PC-3 (cell line): ENCODE data around the gene FBXO31. TPM values are rescaled to one million over a fixed set of nuclear protein-coding genes. Genes with fewer than 3 reads are reported as not detected.

Experiments
- ATAC-seq: fragments of 200-7000 bp; cut with Tn5 transposase; 2 replicates; pipeline ENCODE4 v1.9.1; 2020; ENCODE audit warnings: mild to moderate bottlenecking, moderate library complexity
- BruUV-seq: library from RNA; stranded (reverse); fragments of 400-500 nt; replicated peaks from 2 replicates; lab custom pipeline; 2021; lab: Mats Ljungman, UMichigan
- CTCF ChIA-PET: fragments of 300-600 bp; sonication (Branson Sonifier 250); formaldehyde crosslinking; loops from one replicate; lab custom pipeline; 2022; ENCODE audit warnings: antibody characterized with exemption; lab: Charles Lee
- POLR2A ChIA-PET: fragments of 300-600 bp; sonication (Branson Sonifier 250); formaldehyde crosslinking; loops from one replicate; lab custom pipeline; 2022; ENCODE audit warnings: antibody characterized with exemption; ENCODE audit not compliant: unreplicated experiment; lab: Charles Lee
- DNase-seq: peaks from one replicate; pipeline ENCODE4 v3.0.0-alpha.2; 2015
- H2AFZ ChIP-seq: fragments of 300-600 bp; sonication (generic); 2 replicates; pipeline ENCODE4 v1.6.0; 2016; ENCODE audit warnings: antibody characterized with exemption, low read length
- H3F3A ChIP-seq: fragments of 300-600 bp; sonication (generic); one replicate; pipeline ENCODE4 v1.6.0; 2017; ENCODE audit warnings: antibody characterized with exemption, low read length, control low read depth, mild to moderate bottlenecking; ENCODE audit not compliant: unreplicated experiment
- H3K27ac ChIP-seq: fragments of 300-600 bp; sonication (generic); 2 replicates; pipeline ENCODE4 v1.5.1; 2016; ENCODE audit warnings: mild to moderate bottlenecking, low read length
- H3K27me3 ChIP-seq: fragments of 300-600 bp; sonication (generic); 2 replicates; pipeline ENCODE4 v1.6.1; 2016; ENCODE audit warnings: low read length, mixed read lengths
- H3K36me3 ChIP-seq: fragments of 300-600 bp; sonication (generic); 2 replicates; pipeline ENCODE4 v1.6.1; 2016; ENCODE audit warnings: low read depth, mixed run types, low read length, mixed read lengths
- H3K4me1 ChIP-seq: fragments of 300-600 bp; sonication (generic); 2 replicates; pipeline ENCODE4 v1.5.1; 2016; ENCODE audit warnings: low read length; ENCODE audit not compliant: insufficient read depth
- H3K4me2 ChIP-seq: fragments of 300-600 bp; sonication (generic); 2 replicates; pipeline ENCODE4 v1.6.0; 2016; ENCODE audit warnings: low read length
- H3K4me3 ChIP-seq: fragments of 300-600 bp; sonication (generic); 2 replicates; pipeline ENCODE4 v1.5.1; 2016; ENCODE audit warnings: mild to moderate bottlenecking, low read length, mixed read lengths
- H3K79me2 ChIP-seq: fragments of 300-600 bp; sonication (generic); 2 replicates; pipeline ENCODE4 v1.6.1; 2017; ENCODE audit warnings: low read length, mixed read lengths
- H3K9ac ChIP-seq: fragments of 300-600 bp; sonication (generic); 2 replicates; pipeline ENCODE4 v1.6.0; 2016; ENCODE audit warnings: mild to moderate bottlenecking, low read length
- H3K9me2 ChIP-seq: fragments of 300-600 bp; sonication (generic); replicated peaks from 2 replicates; pipeline ENCODE4 v1.6.1; 2016; ENCODE audit warnings: mixed run types, low read length, mixed read lengths
- H3K9me3 ChIP-seq: fragments of 300-600 bp; sonication (generic); 2 replicates; pipeline ENCODE4 v1.6.1; 2016; ENCODE audit warnings: low read length, mixed read lengths
- H4K20me1 ChIP-seq: fragments of 300-600 bp; sonication (generic); 2 replicates; pipeline ENCODE4 v1.6.1; 2016; ENCODE audit warnings: low read length, mixed read lengths
- EZH2 ChIP-seq: fragments of 300-600 bp; sonication (generic); IDR thresholded peaks from one replicate; pipeline ENCODE4 v1.6.1; 2017; ENCODE audit warnings: antibody characterized with exemption, mild to moderate bottlenecking, low read length; ENCODE audit not compliant: unreplicated experiment
- EZH2phosphoT487 ChIP-seq: fragments of 300-600 bp; sonication (generic); IDR thresholded peaks from 2 replicates; pipeline ENCODE4 v1.6.1; 2018; ENCODE audit warnings: mild to moderate bottlenecking, antibody characterized with exemption, low read length, borderline replicate concordance
- intact Hi-C: fragments of 100-400 bp; cut with micrococcal nuclease; formaldehyde crosslinking; loops from 2 replicates; pipeline ENCODE4 v1.9.0; 2023
- total RNA-seq: library from RNA; depleted of rRNA; stranded (reverse); fragments of >200 nt; gene quantifications from 2 replicates; pipeline ENCODE4 v1.2.3, GENCODE V29; 2014
- TF ChIP-seq, protein P1 (sequence below): fragments of 300-600 bp; sonication (generic); conservative IDR thresholded peaks from 2 replicates; pipeline ENCODE4 v1.5.1; 2017; ENCODE audit warnings: antibody characterized with exemption, low read depth, mild to moderate bottlenecking, low read length

FBXO31 gene
- total RNA-seq, 1 experiment from 2014 or later, result 14.8 TPM

- Histone ChIP-seq H4K20me1 (no peaks in the 10 kb centered on the region), H3K4me1 (no peaks in the 10 kb centered on the region), H3K4me2 (no peak overlapping the region), H3K27ac (no peak overlapping the region), H3K9me2 (no peaks in the 10 kb centered on the region), H3K27me3 (no peaks in the 10 kb centered on the region), H2AFZ (no peak overlapping the region), H3F3A (no peaks in the 10 kb centered on the region), H3K9ac (no peak overlapping the region), H3K4me3 (no peak overlapping the region), H3K79me2 (peaks cover 53% of the 10 kb centered on the region), H3K9me3 (no peaks in the 10 kb centered on the region), H3K36me3 (no peaks in the 10 kb centered on the region)
- BruUV-seq, result no TSS peak
- ATAC-seq (0 out of 2 replicates have a peak, but pooled peaks have one; percentile 29), DNase-seq (no peak)
- CTCF ChIA-PET, result no interaction called here
- intact Hi-C loops, result no loop called here
- POLR2A ChIA-PET, result no interaction called here
- TF ChIP-seq, protein P1, sequence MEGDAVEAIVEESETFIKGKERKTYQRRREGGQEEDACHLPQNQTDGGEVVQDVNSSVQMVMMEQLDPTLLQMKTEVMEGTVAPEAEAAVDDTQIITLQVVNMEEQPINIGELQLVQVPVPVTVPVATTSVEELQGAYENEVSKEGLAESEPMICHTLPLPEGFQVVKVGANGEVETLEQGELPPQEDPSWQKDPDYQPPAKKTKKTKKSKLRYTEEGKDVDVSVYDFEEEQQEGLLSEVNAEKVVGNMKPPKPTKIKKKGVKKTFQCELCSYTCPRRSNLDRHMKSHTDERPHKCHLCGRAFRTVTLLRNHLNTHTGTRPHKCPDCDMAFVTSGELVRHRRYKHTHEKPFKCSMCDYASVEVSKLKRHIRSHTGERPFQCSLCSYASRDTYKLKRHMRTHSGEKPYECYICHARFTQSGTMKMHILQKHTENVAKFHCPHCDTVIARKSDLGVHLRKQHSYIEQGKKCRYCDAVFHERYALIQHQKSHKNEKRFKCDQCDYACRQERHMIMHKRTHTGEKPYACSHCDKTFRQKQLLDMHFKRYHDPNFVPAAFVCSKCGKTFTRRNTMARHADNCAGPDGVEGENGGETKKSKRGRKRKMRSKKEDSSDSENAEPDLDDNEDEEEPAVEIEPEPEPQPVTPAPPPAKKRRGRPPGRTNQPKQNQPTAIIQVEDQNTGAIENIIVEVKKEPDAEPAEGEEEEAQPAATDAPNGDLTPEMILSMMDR, result no peak
- TF ChIP-seq EZH2 (no peak), EZH2phosphoT487 (no peak)
Measured at GRCh38 chr16:87368029-87368770, 15.4 kb downstream of the FBXO31 start.

GRCh38 chr16:87367529-87367928 is 16.0 kb downstream of the FBXO31 start:
- Histone ChIP-seq H3K27ac (no peak overlapping the region), H3K9ac (no peak overlapping the region), H3K9me3 (no peaks in the 10 kb centered on the region), H2AFZ (no peak overlapping the region), H3K9me2 (no peaks in the 10 kb centered on the region), H3K27me3 (no peaks in the 10 kb centered on the region), H3K79me2 (peaks cover 53% of the 10 kb centered on the region), H4K20me1 (no peaks in the 10 kb centered on the region), H3F3A (no peaks in the 10 kb centered on the region), H3K4me3 (no peak overlapping the region), H3K4me1 (no peaks in the 10 kb centered on the region), H3K4me2 (no peak overlapping the region), H3K36me3 (no peaks in the 10 kb centered on the region)
- TF ChIP-seq, protein P1, result no peak
- TF ChIP-seq EZH2phosphoT487, result no peak
- TF ChIP-seq EZH2, result no peak
- DNase-seq (no peak), ATAC-seq (no peak)
- POLR2A ChIA-PET, result no interaction called here
- no TSS peak for BruUV-seq
- CTCF ChIA-PET, result no interaction called here
- intact Hi-C loops, result no loop called here

DNA sequence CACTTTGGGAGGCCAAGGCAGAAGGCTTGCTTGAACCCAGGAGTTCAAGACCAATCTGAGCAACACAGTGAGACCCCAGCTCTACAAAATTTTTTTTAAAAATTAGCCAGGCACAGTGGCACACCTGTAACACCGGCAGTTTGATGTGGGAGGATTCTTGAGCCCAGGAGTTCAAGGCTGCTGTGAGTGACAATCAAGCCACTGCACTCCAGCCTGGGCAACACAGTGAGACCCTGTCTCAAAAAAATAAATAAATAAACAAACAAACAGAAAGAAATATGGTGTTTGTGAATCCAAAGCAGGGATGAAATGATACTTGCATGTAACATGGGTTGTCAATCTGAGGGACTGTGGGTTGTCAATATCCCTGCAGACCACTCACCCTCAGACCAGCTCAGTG is 16.6 kb downstream of the FBXO31 start:
- H4K20me1 ChIP-seq, result no peaks in the 10 kb centered on the region
- H3K4me2 ChIP-seq, result no peak overlapping the region
- H3K79me2 ChIP-seq, result peaks cover 48% of the 10 kb centered on the region
- no peaks in the 10 kb centered on the region for H3K27me3 ChIP-seq
- no peak overlapping the region for H2AFZ ChIP-seq
- H3K4me1 ChIP-seq, result no peaks in the 10 kb centered on the region
- intact Hi-C loops, result no loop called here
- H3K27ac ChIP-seq, result no peak overlapping the region
- TF ChIP-seq, protein P1, result no peak
- TF ChIP-seq EZH2 (no peak), EZH2phosphoT487 (no peak)
- ATAC-seq, result no peak
- H3K9me3 ChIP-seq, result no peaks in the 10 kb centered on the region
- BruUV-seq, result no TSS peak
- no peak overlapping the region for H3K9ac ChIP-seq
- H3F3A ChIP-seq, result no peaks in the 10 kb centered on the region
- no peak for DNase-seq
- no peaks in the 10 kb centered on the region for H3K36me3 ChIP-seq
- POLR2A ChIA-PET, result no interaction called here
- no peak overlapping the region for H3K4me3 ChIP-seq
- H3K9me2 ChIP-seq, result no peaks in the 10 kb centered on the region
- CTCF ChIA-PET, result no interaction called here
